ENCODE data around the gene TBC1D17. TPM values are rescaled to one million over a fixed set of nuclear protein-coding genes. Genes with fewer than 3 reads are reported as not detected.

Gene TBC1D17
- total RNA-seq, 1 donor from 2014 or later = 7.3 TPM

DNA sequence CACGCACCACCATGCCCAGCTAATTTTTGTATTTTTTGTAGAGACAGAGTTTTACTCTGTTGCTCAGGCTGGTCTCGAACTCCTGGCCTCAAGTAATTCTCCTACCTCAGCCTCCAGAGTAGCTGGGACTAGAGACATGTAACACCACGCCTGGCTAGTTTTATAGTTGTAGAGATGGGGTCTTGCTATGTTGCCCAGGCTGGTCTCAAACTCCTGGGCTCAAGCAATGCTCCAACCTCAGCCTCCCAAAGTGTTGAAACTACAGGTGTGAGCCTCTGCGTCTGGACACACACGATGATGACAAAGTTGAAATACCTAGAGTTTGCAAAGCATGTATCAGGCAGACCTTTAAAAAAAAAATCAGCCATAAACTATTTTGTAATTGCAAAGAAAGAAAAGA is 31.1 kb upstream of the TBC1D17 start:
- H3K9ac ChIP-seq (ENCODE audit: low read depth in 1 of 3, low read length in 3 of 3) = no peak overlapping the region
- H3K36me3 ChIP-seq (ENCODE audit: control insufficient read depth in 3 of 3, insufficient read depth in 3 of 3, low read length in 3 of 3) = peaks cover 0 to 3% (median 0%) of the 10 kb centered on the region in 3 donors
- H3K27ac ChIP-seq (ENCODE audit: low read depth, low read length) = no peak overlapping the region
- H3K4me1 ChIP-seq (ENCODE audit: control insufficient read depth in 3 of 3, insufficient read depth in 3 of 3, low read length in 3 of 3) = peaks cover 16 to 27% (median 19%) of the 10 kb centered on the region in 3 donors
- H3K27me3 ChIP-seq (ENCODE audit: control insufficient read depth in 3 of 3, insufficient read depth in 3 of 3, low read length in 3 of 3) = no peaks in the 10 kb centered on the region
- H3K9me3 ChIP-seq (ENCODE audit: control insufficient read depth in 3 of 3, low read length in 3 of 3) = peaks cover 0 to 3% (median 0%) of the 10 kb centered on the region in 3 donors
- H3K4me3 ChIP-seq (ENCODE audit: low read length in 3 of 3) = no peak overlapping the region

DNA sequence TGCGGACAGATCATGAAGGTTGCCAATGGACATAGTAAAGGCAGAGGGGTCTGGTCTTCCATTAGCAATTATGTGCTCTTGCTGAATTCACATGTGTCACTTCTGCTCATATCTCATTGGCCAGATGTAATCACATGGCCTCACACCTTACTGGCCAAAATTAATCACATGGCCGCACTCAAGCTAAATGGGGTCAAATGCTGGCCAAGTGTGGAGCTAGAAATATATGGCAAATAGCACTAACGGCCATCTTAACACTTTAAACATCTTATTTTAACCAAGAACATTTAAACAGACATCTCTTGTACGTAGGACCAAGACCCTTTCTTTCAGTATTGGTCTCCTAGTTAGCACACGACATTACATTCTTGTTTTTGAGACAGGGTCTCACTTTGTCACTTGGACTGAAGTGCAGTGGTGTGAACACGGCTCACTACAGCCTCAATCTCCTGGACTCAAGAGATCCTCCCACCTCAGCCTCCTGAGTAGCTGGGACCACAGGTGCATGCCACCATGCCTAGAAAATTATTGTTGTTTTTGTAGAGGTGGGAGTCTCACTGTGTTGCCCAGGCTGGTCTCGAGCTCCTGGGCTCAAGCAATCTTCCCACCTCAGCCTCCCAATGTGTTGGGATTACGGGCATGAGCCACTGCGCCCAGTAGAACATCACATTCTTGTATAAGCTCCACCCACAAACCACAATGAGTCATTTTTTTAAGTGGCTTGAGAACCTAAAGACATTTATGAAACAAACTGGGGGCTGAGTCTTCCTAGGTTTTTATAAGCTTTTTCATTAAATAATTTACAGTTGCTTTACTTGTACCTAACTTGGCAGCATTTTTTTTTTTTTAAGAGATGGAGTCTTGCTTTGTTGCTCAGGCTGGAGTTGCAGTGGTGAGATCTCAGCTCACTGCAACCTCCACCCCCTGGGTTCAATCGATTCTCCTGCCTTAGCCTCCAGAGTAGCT is 29.5 kb upstream of the TBC1D17 start:
- Histone ChIP-seq H3K4me3 (ENCODE audit: low read length in 3 of 3) (peak overlapping the region in 1 of 3 donors; percentile 6), H3K4me1 (ENCODE audit: control insufficient read depth in 3 of 3, insufficient read depth in 3 of 3, low read length in 3 of 3) (peaks cover 25 to 39% (median 31%) of the 10 kb centered on the region in 3 donors), H3K27me3 (ENCODE audit: control insufficient read depth in 3 of 3, insufficient read depth in 3 of 3, low read length in 3 of 3) (no peaks in the 10 kb centered on the region), H3K9me3 (ENCODE audit: control insufficient read depth in 3 of 3, low read length in 3 of 3) (peaks cover 0 to 3% (median 0%) of the 10 kb centered on the region in 3 donors), H3K27ac (ENCODE audit: low read depth, low read length) (no peak overlapping the region), H3K9ac (ENCODE audit: low read depth in 1 of 3, low read length in 3 of 3) (no peak overlapping the region), H3K36me3 (ENCODE audit: control insufficient read depth in 3 of 3, insufficient read depth in 3 of 3, low read length in 3 of 3) (no peaks in the 10 kb centered on the region)

DNA sequence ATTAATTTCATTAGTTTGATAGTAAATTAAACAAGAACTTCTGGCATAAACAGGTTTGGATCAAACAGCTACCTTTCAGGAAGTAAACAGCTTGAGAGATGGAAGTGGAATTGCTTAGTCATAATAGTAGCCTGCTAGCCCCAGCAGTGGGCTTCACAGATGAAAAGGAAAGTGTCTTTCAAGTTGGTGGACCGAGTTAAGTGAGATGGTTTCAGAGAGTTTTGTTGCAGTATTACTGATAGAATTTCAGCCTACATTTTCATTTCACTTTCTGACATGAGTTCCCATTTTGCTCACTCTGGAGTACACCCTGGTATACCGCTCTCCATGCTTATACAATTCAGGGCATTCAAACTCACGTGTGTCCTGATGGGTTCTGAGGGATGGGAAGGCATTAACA is 28.6 kb upstream of the TBC1D17 start:
- no peaks in the 10 kb centered on the region for H3K27me3 ChIP-seq (ENCODE audit: control insufficient read depth in 3 of 3, insufficient read depth in 3 of 3, low read length in 3 of 3)

DNA sequence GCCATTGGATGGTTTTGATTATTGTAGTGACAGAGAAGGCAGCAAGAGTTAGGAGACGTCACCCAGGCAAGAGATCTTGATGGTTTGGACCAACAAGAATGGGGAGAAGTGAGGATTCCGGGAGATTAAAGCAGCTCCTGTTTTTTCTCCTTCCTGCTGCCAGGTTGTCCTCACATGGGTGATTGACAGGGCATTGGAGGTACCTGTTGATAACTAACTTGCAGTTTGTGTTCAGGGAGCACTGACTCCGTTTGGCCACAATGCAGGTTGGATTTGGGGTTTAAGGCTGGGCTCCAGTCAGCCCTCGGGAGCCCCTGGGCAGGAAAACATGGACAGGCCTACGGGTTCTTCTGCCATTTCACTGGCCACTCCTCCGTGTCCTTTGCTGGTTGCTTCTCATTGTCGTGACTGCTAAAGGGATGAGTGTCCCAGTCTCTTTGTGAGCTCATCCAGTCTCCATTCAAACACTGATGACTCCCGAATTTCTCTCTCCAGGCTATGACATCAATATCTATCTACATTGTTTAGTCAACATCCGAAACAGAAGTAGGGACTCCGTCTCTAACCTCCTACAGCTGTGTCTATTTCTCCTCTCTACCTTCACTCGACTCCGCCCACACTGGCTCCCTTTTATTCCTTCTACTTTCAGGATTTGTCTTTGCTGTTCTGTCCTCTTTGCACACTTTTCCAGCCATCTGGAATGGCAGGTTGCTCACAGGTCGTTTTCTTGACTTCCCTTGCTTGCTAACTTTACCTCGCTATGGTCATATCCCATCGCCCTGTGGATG is 27.9 kb upstream of the TBC1D17 start:
- H3K4me1 ChIP-seq (ENCODE audit: control insufficient read depth in 3 of 3, insufficient read depth in 3 of 3, low read length in 3 of 3) = peaks cover 29 to 42% (median 31%) of the 10 kb centered on the region in 3 donors
- peak overlapping the region; percentile 99 to 100 (median 100) for H3K9ac ChIP-seq (ENCODE audit: low read depth in 1 of 3, low read length in 3 of 3)
- H3K4me3 ChIP-seq (ENCODE audit: low read length in 3 of 3) = peak overlapping the region; percentile 90 to 97 (median 95)
- H3K9me3 ChIP-seq (ENCODE audit: control insufficient read depth in 3 of 3, low read length in 3 of 3) = peaks cover 0 to 3% (median 0%) of the 10 kb centered on the region in 3 donors
- peak overlapping the region; percentile 100 for H3K27ac ChIP-seq (ENCODE audit: low read depth, low read length)
- H3K36me3 ChIP-seq (ENCODE audit: control insufficient read depth in 3 of 3, insufficient read depth in 3 of 3, low read length in 3 of 3) = peaks cover 2 to 3% (median 3%) of the 10 kb centered on the region in 3 donors
- H3K27me3 ChIP-seq (ENCODE audit: control insufficient read depth in 3 of 3, insufficient read depth in 3 of 3, low read length in 3 of 3) = no peaks in the 10 kb centered on the region

More for the DNA sequence above, 28.6 kb upstream of the TBC1D17 start:
- H3K9ac ChIP-seq (ENCODE audit: low read depth in 1 of 3, low read length in 3 of 3) = no peak overlapping the region
- peaks cover 0 to 3% (median 0%) of the 10 kb centered on the region in 3 donors for H3K9me3 ChIP-seq (ENCODE audit: control insufficient read depth in 3 of 3, low read length in 3 of 3)
- H3K4me1 ChIP-seq (ENCODE audit: control insufficient read depth in 3 of 3, insufficient read depth in 3 of 3, low read length in 3 of 3) = peaks cover 30 to 43% (median 32%) of the 10 kb centered on the region in 3 donors
- H3K27ac ChIP-seq (ENCODE audit: low read depth, low read length) = no peak overlapping the region
- H3K36me3 ChIP-seq (ENCODE audit: control insufficient read depth in 3 of 3, insufficient read depth in 3 of 3, low read length in 3 of 3) = no peaks in the 10 kb centered on the region
- no peak overlapping the region for H3K4me3 ChIP-seq (ENCODE audit: low read length in 3 of 3)

DNA sequence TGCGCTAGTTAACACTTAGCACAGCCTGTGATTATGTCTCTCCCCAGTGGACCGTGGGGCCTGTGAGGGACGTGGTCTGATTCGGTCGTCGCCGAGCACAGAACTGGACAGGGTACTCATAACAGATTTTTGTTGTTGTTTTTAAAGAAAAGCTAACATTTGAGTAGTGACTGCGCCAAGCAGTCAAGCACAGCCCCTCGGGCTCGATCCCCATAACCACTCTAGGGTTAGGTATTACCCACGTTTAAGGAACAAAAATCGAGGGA is 27.3 kb upstream of the TBC1D17 start:
- H3K36me3 ChIP-seq (ENCODE audit: control insufficient read depth in 3 of 3, insufficient read depth in 3 of 3, low read length in 3 of 3) = peaks cover 7 to 8% (median 7%) of the 10 kb centered on the region in 3 donors
- peaks cover 0 to 3% (median 0%) of the 10 kb centered on the region in 3 donors for H3K9me3 ChIP-seq (ENCODE audit: control insufficient read depth in 3 of 3, low read length in 3 of 3)
- H3K27ac ChIP-seq (ENCODE audit: low read depth, low read length) = peak overlapping the region; percentile 100
- no peaks in the 10 kb centered on the region for H3K27me3 ChIP-seq (ENCODE audit: control insufficient read depth in 3 of 3, insufficient read depth in 3 of 3, low read length in 3 of 3)
- H3K9ac ChIP-seq (ENCODE audit: low read depth in 1 of 3, low read length in 3 of 3) = peak overlapping the region; percentile 99 to 100 (median 100)
- peaks cover 26 to 39% (median 28%) of the 10 kb centered on the region in 3 donors for H3K4me1 ChIP-seq (ENCODE audit: control insufficient read depth in 3 of 3, insufficient read depth in 3 of 3, low read length in 3 of 3)
- peak overlapping the region; percentile 90 to 97 (median 95) for H3K4me3 ChIP-seq (ENCODE audit: low read length in 3 of 3)

DNA sequence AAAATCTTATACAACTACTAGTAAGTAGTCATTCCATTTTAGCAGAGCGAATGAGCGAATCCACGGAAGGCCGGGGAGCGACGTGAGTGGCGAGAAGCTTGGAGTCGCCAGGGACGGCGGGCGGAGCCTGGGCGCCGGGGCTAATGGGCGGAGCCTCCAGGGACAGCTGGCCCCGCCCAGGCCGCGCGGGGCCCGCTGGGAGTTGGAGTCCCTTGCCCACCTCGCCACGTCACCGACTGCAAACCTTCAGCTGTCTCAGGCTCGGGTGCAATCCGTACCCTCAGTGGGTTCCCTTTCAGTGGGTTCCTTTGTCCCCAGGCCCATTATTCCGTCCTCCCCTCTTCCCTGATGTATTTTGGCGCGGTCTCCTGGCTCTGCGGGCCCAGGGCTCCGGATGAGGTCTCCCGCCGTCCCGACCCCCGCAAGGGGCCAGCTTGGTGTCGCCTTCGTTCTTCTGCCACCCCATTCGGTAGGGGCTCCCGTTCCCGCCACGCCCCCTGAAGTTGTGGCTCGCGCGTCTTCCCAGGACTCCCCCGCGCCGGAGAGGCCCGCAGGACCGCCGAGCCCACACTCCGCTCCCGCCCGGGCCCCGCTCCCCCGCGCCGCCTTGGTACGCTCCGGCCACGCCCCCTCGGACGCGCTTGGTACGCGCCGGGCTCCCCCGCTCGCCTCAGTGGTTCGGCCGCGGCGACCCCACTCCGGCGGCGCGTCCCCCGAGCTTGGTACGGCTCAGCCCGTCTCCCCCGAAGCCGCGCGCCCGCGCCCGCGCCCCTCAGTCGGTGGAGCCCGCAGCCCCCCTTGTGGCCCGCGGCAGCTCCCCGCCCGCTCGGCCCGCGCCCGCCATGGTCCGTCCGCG is 26.8 kb upstream of the TBC1D17 start, which contains the start of gene PTOV1:
PTOV1 (plus strand) TSS at position 673 of the 856 bp plus-strand sequence.
- H3K36me3 ChIP-seq (ENCODE audit: control insufficient read depth in 3 of 3, insufficient read depth in 3 of 3, low read length in 3 of 3) = peaks cover 12 to 14% (median 12%) of the 10 kb centered on the region in 3 donors
- H3K27ac ChIP-seq (ENCODE audit: low read depth, low read length) = peak within 1 kb of the TSS; percentile 100
- no peaks in the 10 kb centered on the region for H3K27me3 ChIP-seq (ENCODE audit: control insufficient read depth in 3 of 3, insufficient read depth in 3 of 3, low read length in 3 of 3)
- H3K9me3 ChIP-seq (ENCODE audit: control insufficient read depth in 3 of 3, low read length in 3 of 3) = peaks cover 0 to 3% (median 0%) of the 10 kb centered on the region in 3 donors
- peaks cover 26 to 39% (median 28%) of the 10 kb centered on the region in 3 donors for H3K4me1 ChIP-seq (ENCODE audit: control insufficient read depth in 3 of 3, insufficient read depth in 3 of 3, low read length in 3 of 3)
- peak within 1 kb of the TSS; percentile 90 to 97 (median 95) for H3K4me3 ChIP-seq (ENCODE audit: low read length in 3 of 3)
- peak within 1 kb of the TSS; percentile 99 to 100 (median 100) for H3K9ac ChIP-seq (ENCODE audit: low read depth in 1 of 3, low read length in 3 of 3)

DNA sequence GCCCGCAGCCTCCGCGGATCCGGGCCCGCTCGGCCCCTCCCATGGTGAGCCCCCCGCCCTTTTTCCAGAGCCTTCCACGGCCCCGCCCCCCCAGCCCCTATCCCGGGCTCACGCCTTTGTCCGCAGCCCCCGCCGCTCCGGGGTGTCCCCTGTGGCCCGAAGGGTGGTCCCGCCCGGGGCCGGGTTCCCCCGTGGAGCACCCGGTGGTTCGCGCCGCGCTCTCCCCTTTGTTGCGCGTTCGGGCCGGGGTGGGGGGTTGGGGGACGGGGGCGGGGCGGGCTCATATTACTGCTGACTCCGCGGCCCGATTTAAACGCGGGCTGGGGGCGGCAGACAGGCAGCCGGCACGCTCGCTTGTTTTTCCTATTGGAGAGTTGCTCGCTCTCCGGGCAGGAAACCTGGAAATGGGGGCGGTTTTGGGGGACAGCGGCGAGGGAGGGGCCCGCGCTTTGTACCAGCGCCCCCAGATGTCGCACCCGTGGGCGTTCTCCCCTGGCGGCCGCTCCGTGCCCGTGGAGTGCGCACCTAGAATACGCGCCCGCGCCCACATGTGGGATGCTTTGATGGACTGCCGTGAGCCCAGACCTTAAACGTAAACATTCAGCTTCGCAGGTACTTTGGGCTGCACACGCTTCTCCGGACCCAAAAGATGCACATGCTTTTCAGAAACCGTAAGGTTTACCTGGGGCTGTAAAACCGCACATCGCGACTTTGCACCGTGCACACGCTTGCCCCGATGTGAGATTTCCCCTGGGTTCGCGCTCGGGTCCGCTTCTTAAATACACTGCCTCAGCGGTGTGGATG is 25.8 kb upstream of the TBC1D17 start:
- peaks cover 19 to 20% (median 20%) of the 10 kb centered on the region in 3 donors for H3K36me3 ChIP-seq (ENCODE audit: control insufficient read depth in 3 of 3, insufficient read depth in 3 of 3, low read length in 3 of 3)
- H3K9ac ChIP-seq (ENCODE audit: low read depth in 1 of 3, low read length in 3 of 3) = peak overlapping the region; percentile 99 to 100 (median 100)
- peak overlapping the region; percentile 51 for H3K27ac ChIP-seq (ENCODE audit: low read depth, low read length)

DNA sequence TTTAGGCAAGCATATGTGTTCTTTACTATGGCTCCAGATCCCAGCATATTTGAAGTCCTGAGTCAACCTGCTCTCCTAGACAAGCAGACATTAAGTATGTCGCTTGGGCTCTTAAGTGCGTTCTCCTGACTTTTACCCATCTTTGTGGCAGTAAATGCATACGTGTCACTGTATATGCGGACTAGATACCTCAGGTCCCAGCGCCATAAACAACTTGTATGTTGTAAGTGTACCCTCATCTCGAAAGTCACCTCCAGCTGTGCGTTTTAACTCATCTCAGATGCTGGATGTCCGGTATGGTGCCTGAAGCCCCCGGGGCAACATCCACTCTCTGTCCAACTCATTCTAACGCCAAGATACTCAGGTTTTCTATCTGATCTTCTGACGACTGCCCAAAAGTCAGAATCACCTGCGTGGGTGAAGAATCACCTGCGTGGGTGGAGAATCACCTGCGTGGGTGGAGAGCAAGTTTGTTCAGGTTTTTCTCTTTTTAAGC is 24.8 kb upstream of the TBC1D17 start:
- Histone ChIP-seq H3K9me3 (ENCODE audit: control insufficient read depth in 3 of 3, low read length in 3 of 3) (peaks cover 0 to 3% (median 0%) of the 10 kb centered on the region in 3 donors), H3K4me1 (ENCODE audit: control insufficient read depth in 3 of 3, insufficient read depth in 3 of 3, low read length in 3 of 3) (peaks cover 26 to 39% (median 28%) of the 10 kb centered on the region in 3 donors), H3K4me3 (ENCODE audit: low read length in 3 of 3) (peak overlapping the region; percentile 59 to 97 (median 76)), H3K9ac (ENCODE audit: low read depth in 1 of 3, low read length in 3 of 3) (peak overlapping the region in 1 of 3 donors; percentile 77), H3K36me3 (ENCODE audit: control insufficient read depth in 3 of 3, insufficient read depth in 3 of 3, low read length in 3 of 3) (peaks cover 28 to 30% (median 29%) of the 10 kb centered on the region in 3 donors), H3K27ac (ENCODE audit: low read depth, low read length) (no peak overlapping the region), H3K27me3 (ENCODE audit: control insufficient read depth in 3 of 3, insufficient read depth in 3 of 3, low read length in 3 of 3) (no peaks in the 10 kb centered on the region)

More for the DNA sequence above, 25.8 kb upstream of the TBC1D17 start:
- Histone ChIP-seq H3K27me3 (ENCODE audit: control insufficient read depth in 3 of 3, insufficient read depth in 3 of 3, low read length in 3 of 3) (no peaks in the 10 kb centered on the region), H3K4me3 (ENCODE audit: low read length in 3 of 3) (peak overlapping the region; percentile 76 to 97 (median 95)), H3K9me3 (ENCODE audit: control insufficient read depth in 3 of 3, low read length in 3 of 3) (peaks cover 0 to 3% (median 0%) of the 10 kb centered on the region in 3 donors), H3K4me1 (ENCODE audit: control insufficient read depth in 3 of 3, insufficient read depth in 3 of 3, low read length in 3 of 3) (peaks cover 26 to 39% (median 28%) of the 10 kb centered on the region in 3 donors)
